Left colon (tissue), 2 donors: ENCODE data around the gene PRH2. TPM values are rescaled to one million over a fixed set of nuclear protein-coding genes. Genes with fewer than 3 reads are reported as not detected.

ENCODE experiments used
- ATAC-seq: fragments of 200-7000 bp; cut with Tn5 transposase; one replicate; pipeline ENCODE4 v1.9.1; 2020; ENCODE audit warnings: mild to moderate bottlenecking, moderate library complexity
- DNase-seq, 2 donors: peaks; one replicate each; pipeline ENCODE4 v3.0.0-alpha.2; 2020
- intact Hi-C, 2 donors: fragments of 100-400 bp; cut with DNase I in 1 of 2; cut with micrococcal nuclease in 1 of 2; formaldehyde crosslinking; loops; one replicate each; pipeline versions ENCODE4 v1.11.2 to v1.14.0; 2022; cut with DNase I, micrococcal nuclease
- total RNA-seq, 2 donors: library from RNA; stranded (reverse); fragmentation: NEBNext Ultra II Directional; extraction: Animal tissue kit (Norgen Biotek cat#: 25700); gene quantifications; one replicate each; pipeline ENCODE4 v1.2.1, GENCODE V29; 2021
- donor health status: DM: no; HTN: no; CAD: no.
- donor health status: DM: yes; HTN: yes; CAD: no.

The PRH2 gene
- total RNA-seq, 2 donors from 2014 or later = not detected

GRCh38 chr12:10956085-10956484, 27.0 kb downstream of the PRH2 start:
- DNase-seq (no peak), ATAC-seq (no peak)
- intact Hi-C loops = no loop called here

DNA sequence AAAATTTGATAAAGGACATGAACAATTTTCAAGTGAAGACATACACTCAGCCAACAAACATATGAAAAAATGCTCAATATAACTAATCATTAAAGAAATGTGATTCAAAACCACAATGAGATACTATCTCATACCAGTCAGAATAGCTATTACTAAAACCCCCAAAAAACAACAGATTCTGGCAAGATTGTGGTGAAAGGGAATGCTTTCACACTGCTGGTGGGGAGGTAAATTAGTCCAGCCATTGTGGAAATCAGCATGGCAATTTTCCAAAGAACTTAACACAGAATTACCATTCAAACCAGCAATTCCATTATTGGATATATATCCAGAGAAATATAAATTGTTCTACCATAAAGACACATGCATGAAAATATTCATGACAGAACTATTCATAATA, 28.7 kb downstream of the PRH2 start:
- intact Hi-C loops = no loop called here
- ATAC-seq (no peak), DNase-seq (no peak)

DNA sequence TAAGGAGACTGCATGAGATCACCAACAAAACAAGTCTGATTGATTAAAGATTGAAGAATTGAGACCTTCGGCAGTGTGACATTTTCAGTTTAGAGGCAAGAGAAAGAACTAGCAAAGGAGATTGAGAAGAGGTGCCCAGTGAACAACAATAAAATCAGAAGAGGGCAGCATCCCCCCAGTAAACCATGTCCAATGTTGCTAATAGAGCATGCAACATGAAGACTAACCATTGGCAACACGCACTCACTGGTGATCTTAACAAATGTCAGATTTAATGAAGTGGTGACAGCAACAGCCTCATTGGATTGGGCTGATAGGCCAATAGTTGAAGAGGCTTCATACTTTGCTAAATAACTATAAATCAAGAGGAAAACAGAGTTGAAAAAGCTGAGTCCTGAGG, 30.8 kb downstream of the PRH2 start:
- DNase-seq (no peak), ATAC-seq (peak; percentile 39)
- intact Hi-C loops = no loop called here

DNA sequence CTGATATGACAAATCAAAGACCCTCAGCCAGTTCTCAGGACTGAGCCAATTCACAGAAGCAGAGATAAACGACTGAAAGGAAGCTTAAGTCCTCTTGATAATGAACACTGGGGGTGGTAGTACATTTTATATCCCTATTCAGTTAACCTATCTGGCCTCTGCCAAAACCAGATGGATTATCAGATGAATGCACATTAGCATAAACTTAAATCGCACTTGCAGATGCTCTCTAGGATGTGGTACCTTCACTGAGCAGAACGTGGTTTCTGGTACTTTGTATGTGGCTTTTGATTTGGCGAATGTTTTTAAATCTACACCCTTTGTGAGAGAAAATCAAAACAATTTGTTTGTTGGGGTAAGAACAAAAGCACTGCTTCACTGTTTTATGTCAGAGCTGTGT, 31.2 kb downstream of the PRH2 start:
- no peak for DNase-seq
- intact Hi-C loops = no loop called here
- ATAC-seq = no peak

GRCh38 chr12:10965476-10965875, 36.4 kb downstream of the PRH2 start:
- no peak for DNase-seq
- intact Hi-C loops = no loop called here
- no peak for ATAC-seq

DNA sequence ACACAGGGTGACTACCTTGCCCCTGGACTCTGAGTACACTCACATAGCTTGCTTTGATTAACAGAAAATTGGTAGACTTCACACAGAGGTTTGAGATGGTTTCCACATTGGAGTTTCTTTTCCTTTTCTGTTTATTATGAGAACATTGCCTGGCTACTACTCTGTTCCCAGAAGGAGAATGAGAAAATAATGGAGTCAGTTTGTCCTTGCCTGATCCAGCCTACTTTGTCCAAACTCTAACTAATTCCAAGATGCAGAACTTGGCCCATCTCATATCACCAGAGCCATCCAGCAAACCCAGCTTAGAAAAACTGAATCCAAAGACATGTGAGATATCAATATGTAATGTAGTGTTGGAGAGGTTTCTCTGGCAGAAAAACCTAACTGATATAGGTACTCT, 37.3 kb downstream of the PRH2 start:
- no peak for ATAC-seq

DNA sequence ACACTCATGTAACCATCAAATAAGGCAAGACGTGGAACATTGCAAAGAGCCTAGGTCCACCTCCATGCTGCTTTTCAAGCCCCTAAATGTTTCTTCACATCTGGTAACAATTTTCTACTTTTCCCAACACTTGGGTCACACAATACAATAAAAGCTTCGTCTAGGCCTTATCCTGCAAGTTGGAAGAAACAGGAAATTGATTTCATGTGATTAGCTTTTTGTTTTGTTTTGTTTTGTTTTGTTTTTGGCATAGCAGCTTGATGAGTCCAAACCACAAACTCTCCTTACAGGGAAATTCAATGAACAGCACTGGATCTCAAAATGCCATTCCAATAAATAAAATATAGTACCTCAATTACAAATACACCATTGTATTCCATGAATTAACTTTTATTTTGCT, 38.4 kb downstream of the PRH2 start:
- ATAC-seq = no peak
- intact Hi-C loops = no loop called here
- no peak for DNase-seq

More for the DNA sequence above, 37.3 kb downstream of the PRH2 start:
- DNase-seq = no peak
- intact Hi-C loops = no loop called here

- intact Hi-C loops = no loop called here
- no peak for ATAC-seq
- DNase-seq = no peak
Measured at GRCh38 chr12:10968765-10969456, 39.9 kb downstream of the PRH2 start.

- DNase-seq (no peak), ATAC-seq (no peak)
- intact Hi-C loops = no loop called here
Measured at GRCh38 chr12:10974965-10975364, 45.9 kb downstream of the PRH2 start.

GRCh38 chr12:10982244-10982643, 53.2 kb downstream of the PRH2 start:
- DNase-seq = no peak
- ATAC-seq = no peak
- intact Hi-C loops = no loop called here

Other genes starting within 250 kb of the PRH2 start
- gene YBX3, start 205.9 kb upstream of the PRH2 start, total RNA-seq = 100 to 1,000 TPM; 140 to 146 TPM
- not detected for gene TAS2R7, start 126.6 kb upstream of the PRH2 start, total RNA-seq
- not detected for gene TAS2R8, start 122.0 kb upstream of the PRH2 start, total RNA-seq
- not detected for gene TAS2R9, start 119.1 kb upstream of the PRH2 start, total RNA-seq
- not detected for gene TAS2R10, start 102.9 kb upstream of the PRH2 start, total RNA-seq
- gene PRR4, start 79.8 kb upstream of the PRH2 start, total RNA-seq = 1 to 10 TPM; 1.0 to 2.3 TPM
- gene PRH1, start 45.0 kb upstream of the PRH2 start, total RNA-seq = 10 to 100 TPM; 10.6 to 13.8 TPM
- gene TAS2R13, start 19.7 kb upstream of the PRH2 start, total RNA-seq = 1 to 10 TPM; 1.3 to 1.9 TPM
- 1 to 10 TPM; 1.8 to 2.1 TPM for gene TAS2R14, start 10.0 kb downstream of the PRH2 start, total RNA-seq
- gene TAS2R50, start 57.7 kb downstream of the PRH2 start, total RNA-seq = 1 to 10 TPM; 1.2 to 1.6 TPM
- 1 to 10 TPM; 1.6 to 1.7 TPM for gene TAS2R20, start 69.1 kb downstream of the PRH2 start, total RNA-seq
- 1 to 10 TPM; 2.9 TPM for gene TAS2R19, start 93.4 kb downstream of the PRH2 start, total RNA-seq
- gene TAS2R31, start 102.2 kb downstream of the PRH2 start, total RNA-seq = 1 to 10 TPM; 3.3 to 3.7 TPM
- gene TAS2R46, start 133.1 kb downstream of the PRH2 start, total RNA-seq = 1 to 10 TPM in 1 of 2 donors, under 1 TPM in 1; 0.95 to 2.5 TPM
- under 1 TPM in 1 of 2 donors, not detected in 1; 0.42 TPM for gene TAS2R43, start 163.1 kb downstream of the PRH2 start, total RNA-seq
- 1 to 10 TPM; 2.3 to 4.0 TPM for gene TAS2R30, start 205.4 kb downstream of the PRH2 start, total RNA-seq
- 1 to 10 TPM; 7.6 to 8.1 TPM for gene SMIM10L1, start 242.0 kb downstream of the PRH2 start, total RNA-seq